Skin epidermis (tissue), 12 donors: ENCODE results near the gene ZNF280C.

Source experiments
- H3K27ac ChIP-seq, 21 experiments: fragments of 200-600 bp; sonication (generic) in 11 of 21; one replicate each; pipeline ENCODE4 v1.5.0; 2020; ENCODE audit warnings: mild to moderate bottlenecking in 3 of 21, inconsistent platforms in 2 of 21, moderate library complexity in 2 of 21
- H3K4me3 ChIP-seq, 7 experiments: fragments of 200-600 bp; sonication (generic) in 2 of 7; one replicate each; pipeline ENCODE4 v1.5.0; 2020; ENCODE audit warnings: inconsistent platforms in 2 of 7, mild to moderate bottlenecking in 2 of 7, moderate library complexity in 1 of 7

The ZNF280C gene

GRCh38 chrX:130159776-130160175, 108.9 kb downstream of the ZNF280C start:
- no peak overlapping the region for H3K4me3 ChIP-seq

GRCh38 chrX:130158311-130158710, 110.4 kb downstream of the ZNF280C start:
- no peak overlapping the region for H3K4me3 ChIP-seq

More at GRCh38 chrX:130159776-130160175, 108.9 kb downstream of the ZNF280C start:
- no peak overlapping the region for H3K27ac ChIP-seq

GRCh38 chrX:130155564-130155963, 113.1 kb downstream of the ZNF280C start:
- H3K4me3 ChIP-seq, result no peak overlapping the region
- no peak overlapping the region for H3K27ac ChIP-seq

More at GRCh38 chrX:130158311-130158710, 110.4 kb downstream of the ZNF280C start:
- H3K27ac ChIP-seq, result no peak overlapping the region
